K562 (cell line): ENCODE data around the gene GRIK1. TPM values are rescaled to one million over a fixed set of nuclear protein-coding genes. Genes with fewer than 3 reads are reported as not detected.

Source experiments
- ATAC-seq: fragments of 200-7000 bp; cut with Tn5 transposase; 3 replicates; pipeline ENCODE4 v1.9.1; 2020; ENCODE audit warnings: moderate library complexity
- BruUV-seq: library from RNA; stranded (reverse); fragments of 400-500 nt; replicated peaks from 2 replicates; lab custom pipeline; 2021; lab: Mats Ljungman, UMichigan
- CTCF ChIA-PET: fragments of 300-600 bp; formaldehyde crosslinking; extraction: SDS; loops from one replicate; lab custom pipeline; 2021; ENCODE audit warnings: low intra/inter-chr PET ratio; lab: Yijun Ruan, JAX
- POLR2A ChIA-PET: fragments of 300-600, 350-650 bp; sonication (Branson Sonifier 250); formaldehyde crosslinking; extraction: SDS; loops from one replicate; lab custom pipeline; 2021; ENCODE audit warnings: antibody characterized with exemption, inconsistent platforms; lab: Yijun Ruan, JAX
- DNase-seq, 4 experiments: peaks; one replicate each; pipeline versions ENCODE4 v3.0.0 to v3.0.0-alpha.2; 2011 to 2018; ENCODE audit warnings: low spot score in 3 of 4, mixed read lengths in 3 of 4; ENCODE audit errors: extremely low read depth in 1 of 4
- FAIRE-seq: peaks from 2 replicates; lab custom pipeline; 2011; peaks lifted over from hg19 to GRCh38; lab: Jason Lieb, UNC
- H2AFZ ChIP-seq: 2 replicates; pipeline ENCODE4 v1.6.0; 2011; ENCODE audit warnings: low read depth, low read length, control low read depth, inconsistent platforms
- H3K27ac ChIP-seq: fragments of 200-600 bp; 3 replicates; pipeline ENCODE4 v1.8.0; 2011; ENCODE audit warnings: low read depth, mild to moderate bottlenecking, control low read depth, inconsistent platforms, low read length, moderate library complexity, mixed read lengths; ENCODE audit errors: extremely low read depth
- H3K27me3 ChIP-seq, 2 experiments: fragments of 300-600 bp in 1 of 2; 2 replicates in 1 of 2; 3 replicates in 1 of 2; pipeline versions ENCODE4 v1.6.0 to v1.8.0; 2011; ENCODE audit warnings: inconsistent platforms in 2 of 2, low read length in 2 of 2, mild to moderate bottlenecking in 1 of 2, mixed read lengths in 1 of 2, moderate library complexity in 1 of 2; ENCODE audit not compliant: control insufficient read depth in 2 of 2, insufficient read depth in 2 of 2
- H3K36me3 ChIP-seq: fragments of 300-600 bp; 3 replicates; pipeline ENCODE4 v1.8.0; 2011; ENCODE audit warnings: mild to moderate bottlenecking, low read length, inconsistent platforms; ENCODE audit not compliant: control insufficient read depth, insufficient read depth
- H3K4me1 ChIP-seq, 2 experiments: fragments of 200-600 bp in 1 of 2; replicated peaks in 1 of 2; 2 replicates in 1 of 2; 3 replicates in 1 of 2; pipeline versions ENCODE4 v1.5.1 to v1.8.0; 2011; ENCODE audit warnings: inconsistent platforms in 2 of 2, low read length in 2 of 2, mild to moderate bottlenecking in 1 of 2, mixed read lengths in 1 of 2, moderate library complexity in 1 of 2; ENCODE audit not compliant: control insufficient read depth in 2 of 2, insufficient read depth in 2 of 2
- H3K4me2 ChIP-seq: 2 replicates; pipeline ENCODE4 v1.6.1; 2011; ENCODE audit warnings: low read length, control low read depth, inconsistent platforms, mixed read lengths; ENCODE audit not compliant: insufficient read depth
- H3K4me3 ChIP-seq: fragments of 200-600 bp; sonication (generic), shearing (Covaris generic); 2 replicates; pipeline ENCODE4 v1.5.1; 2016; ENCODE audit warnings: control low read depth, inconsistent platforms
- H3K79me2 ChIP-seq: fragments of 200-600 bp; 3 replicates; pipeline ENCODE4 v1.8.0; 2011; ENCODE audit warnings: low read length, inconsistent platforms; ENCODE audit not compliant: control insufficient read depth, insufficient read depth
- H3K9ac ChIP-seq, 2 experiments: 2 replicates each; pipeline versions ENCODE4 v1.6.0 to v1.6.1; 2011; ENCODE audit warnings: low read depth in 2 of 2, low read length in 2 of 2, control low read depth in 1 of 2, inconsistent platforms in 1 of 2, mild to moderate bottlenecking in 1 of 2, mixed read lengths in 1 of 2; ENCODE audit not compliant: insufficient read depth in 1 of 2
- H3K9me1 ChIP-seq: one replicate; pipeline ENCODE4 v1.6.0; 2011; ENCODE audit warnings: inconsistent platforms, mild to moderate bottlenecking, low read length, moderate library complexity; ENCODE audit not compliant: control insufficient read depth, insufficient read depth
- H3K9me3 ChIP-seq: replicated peaks from 2 replicates; pipeline ENCODE4 v1.5.1; 2011; ENCODE audit warnings: low read depth, low read length, inconsistent platforms; ENCODE audit not compliant: control insufficient read depth, insufficient read depth
- H4K20me1 ChIP-seq: replicated peaks from 2 replicates; pipeline ENCODE4 v1.6.1; 2011; ENCODE audit warnings: low read length, inconsistent platforms, mixed read lengths; ENCODE audit not compliant: control insufficient read depth, insufficient read depth
- ARID3B ChIP-seq: fragments of 250-450 bp; sonication (Bioruptor Pico); IDR thresholded peaks from 2 replicates; pipeline ENCODE4 v1.4.0; 2020; ENCODE audit warnings: borderline replicate concordance
- ARNT ChIP-seq, 2 experiments: fragments of 450-650 bp; IDR thresholded peaks; 2 replicates each; pipeline ENCODE4 v1.6.1; 2016; ENCODE audit warnings: mild to moderate bottlenecking in 1 of 2
- CBX2 ChIP-seq: fragments of 200-600 bp; sonication (generic); IDR thresholded peaks from one replicate; pipeline ENCODE4 v1.6.1; 2012; ENCODE audit warnings: mild to moderate bottlenecking, low read length, inconsistent platforms; ENCODE audit not compliant: insufficient read depth, poor library complexity, severe bottlenecking
- CHCHD3 ChIP-seq: fragments of 250-450 bp; sonication (Bioruptor Pico); IDR thresholded peaks from 2 replicates; pipeline ENCODE4 v2.1.2; 2022; ENCODE audit warnings: mild to moderate bottlenecking
- ID3 ChIP-seq, 2 experiments: fragments of 250-450 bp in 1 of 2; fragments of 450-650 bp in 1 of 2; sonication (Bioruptor Pico) in 1 of 2; IDR thresholded peaks; 2 replicates each; pipeline versions ENCODE4 v1.6.1 to v1.8.0; 2016 to 2021; ENCODE audit warnings: mild to moderate bottlenecking in 2 of 2, moderate library complexity in 2 of 2, missing compliant biosample characterization in 1 of 2, missing genetic modification characterization in 1 of 2
- MXI1 ChIP-seq: IDR thresholded peaks from 2 replicates; pipeline ENCODE4 v1.6.1; 2011; ENCODE audit warnings: low read depth, mild to moderate bottlenecking, improper control_type of control experiment, low read length
- MYBL2 ChIP-seq, 2 experiments: fragments of 450-650 bp in 1 of 2; sonication (generic) in 1 of 2; formaldehyde crosslinking in 1 of 2; IDR thresholded peaks; 2 replicates each; pipeline versions ENCODE4 v1.6.1 to v1.8.1; 2017 to 2022; ENCODE audit warnings: borderline replicate concordance in 1 of 2, inconsistent platforms in 1 of 2, low read depth in 1 of 2, mild to moderate bottlenecking in 1 of 2, missing genetic modification reagents in 1 of 2, moderate library complexity in 1 of 2
- NCOA2 ChIP-seq, 2 experiments: fragments of 450-650 bp; IDR thresholded peaks; 2 replicates each; pipeline ENCODE4 v1.6.1; 2018; ENCODE audit warnings: mild to moderate bottlenecking in 2 of 2, moderate library complexity in 1 of 2; ENCODE audit not compliant: partially characterized antibody in 2 of 2
- PBX2 ChIP-seq, 2 experiments: IDR thresholded peaks in 1 of 2; conservative IDR thresholded peaks in 1 of 2; 2 replicates each; pipeline ENCODE4 v1.6.1; 2016; ENCODE audit warnings: low read depth in 2 of 2, mild to moderate bottlenecking in 1 of 2, missing compliant biosample characterization in 1 of 2, missing genetic modification characterization in 1 of 2, moderate library complexity in 1 of 2
- SAP30 ChIP-seq: fragments of 200-600 bp; sonication (generic); IDR thresholded peaks from 2 replicates; pipeline ENCODE4 v1.6.1; 2012; ENCODE audit warnings: borderline replicate concordance, low read depth, mild to moderate bottlenecking, moderate library complexity, low read length, control low read depth, inconsistent platforms; ENCODE audit not compliant: insufficient read depth, poor library complexity, severe bottlenecking
- SOX6 ChIP-seq: fragments of 450-650 bp; IDR thresholded peaks from 2 replicates; pipeline ENCODE4 v1.6.1; 2014; ENCODE audit warnings: mild to moderate bottlenecking
- VEZF1 ChIP-seq: fragments of 200-800 bp; sonication (Bioruptor generic); IDR thresholded peaks from 2 replicates; pipeline ENCODE4 v1.6.1; 2017; ENCODE audit warnings: missing genetic modification characterization, missing compliant biosample characterization
- ZNF175 ChIP-seq: fragments of 200-800 bp; sonication (Bioruptor generic); IDR thresholded peaks from 2 replicates; pipeline ENCODE4 v1.6.1; 2016; ENCODE audit warnings: low read depth, mild to moderate bottlenecking, missing genetic modification characterization, missing compliant biosample characterization
- ZNF75A ChIP-seq: fragments of 450-650 bp; formaldehyde crosslinking; IDR thresholded peaks from 2 replicates; pipeline ENCODE4 v1.4.0; 2020; ENCODE audit warnings: mild to moderate bottlenecking
- WGBS: fragments of 100-300 bp; shearing (Covaris generic); methylation state at CpG from one replicate; pipeline ENCODE4 v1.1.6; 2016; ENCODE audit warnings: low coverage, mixed read lengths; ENCODE audit not compliant: insufficient coverage; ENCODE audit errors: missing lambda C conversion rate; 5-methylcytosine and 5-hydroxymethylcytosine counted together
- in situ Hi-C: fragments of 300-500 bp; cut with MboI; formaldehyde crosslinking; loops from 4 replicates; pipeline ENCODE4 v1.15.0; 2018; ENCODE audit warnings: inconsistent platforms, mixed read lengths
- intact Hi-C: fragments of 100-400 bp; cut with micrococcal nuclease; formaldehyde crosslinking; loops from 2 replicates; pipeline ENCODE4 v1.14.2; 2022
- polyA plus RNA-seq, 8 experiments: library from polyadenylated mRNA; depleted of rRNA in 4 of 8; stranded (reverse) in 5 of 8; unstranded in 3 of 8; fragments of >200 nt; fragmentation: Nextera tagmentation in 2 of 8; fragmentation: Illumina TruSeq in 1 of 8; extraction: Ambion mirVana in 2 of 8; extraction: Trizol in 1 of 8; gene quantifications; 2 replicates each; pipeline versions ENCODE4 v1.2.1 to v1.2.3, GENCODE V29; 2011 to 2014; ENCODE audit warnings: inconsistent platforms in 1 of 8, missing spikeins in 1 of 8
- total RNA-seq, 7 experiments: library from RNA; depleted of rRNA in 6 of 7; stranded (reverse); fragments of >200 nt in 6 of 7; fragmentation: Illumina TruSeq in 2 of 7; extraction: Trizol in 2 of 7; gene quantifications; 2 replicates each; pipeline versions ENCODE4 v1.2.1 to v1.2.3, GENCODE V29; 2011 to 2021; ENCODE audit warnings: low replicate concordance in 1 of 7

The GRIK1 gene
- total and polyA plus RNA-seq, 9 of the 15 experiments (the other 6 are each of a cell fraction or from before 2014, with no cell fraction given) = 0.17 to 2.8 (median 0.53) TPM

GRCh38 chr21:29496337-29496736, 443.5 kb downstream of the GRIK1 start:
- ChIA-PET CTCF (no interaction called here), POLR2A (no interaction called here)
- Histone ChIP-seq H3K4me2 (no peak overlapping the region), H3K36me3 (no peaks in the 10 kb centered on the region; the same call in 2 of the 3 replicates), H2AFZ (peak overlapping the region; percentile 42; the same call in 1 of the 2 replicates), H3K9ac (no peak overlapping the region), H3K27ac (peak overlapping the region; percentile 37; the same call in 1 of the 3 replicates), H3K9me3 (peaks cover 4% of the 10 kb centered on the region; the same call in 1 of the 2 replicates), H3K27me3 (no peaks in the 10 kb centered on the region), H3K4me3 (no peak overlapping the region), H4K20me1 (no peaks in the 10 kb centered on the region), H3K79me2 (no peaks in the 10 kb centered on the region), H3K9me1 (no peaks in the 10 kb centered on the region), H3K4me1 (peaks cover 3 to 13% of the 10 kb centered on the region in 2 experiments; a peak in 2 of 5 replicates)
- no TSS peak for BruUV-seq
- ATAC-seq (no peak), FAIRE-seq (no peak), DNase-seq (no peak)
- WGBS = 10% methylated on average over 1 of the region's 1 CpG
- in situ Hi-C loops (no loop called here), intact Hi-C loops (no loop called here)
- peak; percentile 29; the same call in 1 of the 2 replicates for TF ChIP-seq SOX6
- TF ChIP-seq CBX2 = no peak
- no peak for TF ChIP-seq ID3 (CRISPR knock-in tag; IDR thresholded peaks at IDR 0.05)
- TF ChIP-seq ID3 (tag; IDR thresholded peaks at IDR 0.05) = no peak
- TF ChIP-seq MYBL2 (IDR thresholded peaks at IDR 0.05; ENCODE audit: low read depth) = peak; percentile 43; the same call in 1 of the 2 replicates
- TF ChIP-seq MYBL2 (CRISPR knock-in tag; IDR thresholded peaks at IDR 0.05; ENCODE audit: borderline replicate concordance) = no peak
- no peak for TF ChIP-seq MXI1
- TF ChIP-seq NCOA2 (IDR thresholded peaks at IDR 0.05; ENCODE audit: partially characterized antibody in 2 of 2) = no peak
- TF ChIP-seq ARID3B = no peak
- no peak for TF ChIP-seq CHCHD3 (CRISPR knock-in tag)
- TF ChIP-seq SAP30 = no peak
- no peak for TF ChIP-seq VEZF1
- no peak for TF ChIP-seq ZNF175 (CRISPR knock-in tag)
- no peak for TF ChIP-seq PBX2 (CRISPR knock-in tag; IDR thresholded peaks at IDR 0.05; ENCODE audit: low read depth)
- peak; percentile 85 for TF ChIP-seq PBX2 (tag; conservative IDR thresholded peaks at IDR 0.05; ENCODE audit: low read depth)
- no peak for TF ChIP-seq ZNF75A
- no peak for TF ChIP-seq ARNT (IDR thresholded peaks at IDR 0.05)
